ENCODE measurements around the gene LRRC28.

- no peak for TF ChIP-seq ZBTB33 (IDR thresholded peaks at IDR 0.05; ENCODE audit: borderline replicate concordance, low read depth)
- TF ChIP-seq YY1 (IDR thresholded peaks at IDR 0.05; ENCODE audit: low read depth): no peak
- no peak for TF ChIP-seq RAD21 (IDR thresholded peaks at IDR 0.05; ENCODE audit: low read length)
- TF ChIP-seq CHD2 (IDR thresholded peaks at IDR 0.05; ENCODE audit: low read length, partially characterized antibody): no peak
- TF ChIP-seq CTCF (IDR thresholded peaks at IDR 0.05): no peak
- no peak for TF ChIP-seq NFIC (IDR thresholded peaks at IDR 0.05; ENCODE audit: borderline replicate concordance)
- TF ChIP-seq PBX3 (IDR thresholded peaks at IDR 0.05): no peak
- no peak for TF ChIP-seq POLR2AphosphoS5 (IDR thresholded peaks at IDR 0.05; ENCODE audit: low read depth, low read length)
- no peak for TF ChIP-seq EP300 (IDR thresholded peaks at IDR 0.05; ENCODE audit: borderline replicate concordance in 1 of 2, low read depth in 1 of 2, low read length in 1 of 2)
- no peak for TF ChIP-seq GABPA (IDR thresholded peaks at IDR 0.05; ENCODE audit: low read depth)
- TF ChIP-seq TAF1 (IDR thresholded peaks at IDR 0.05; ENCODE audit: borderline replicate concordance, low read depth, low read length): no peak
Observed at GRCh38 chr15:99359769-99360168, 108.5 kb downstream of the LRRC28 start.
